ENCODE data around the gene PHACTR1.

PHACTR1 gene

GRCh38 chr6:13275435-13275989 lies 558.9 kb downstream of the PHACTR1 start:
- DNase-seq, result no peak

GRCh38 chr6:13277231-13277630 lies 560.7 kb downstream of the PHACTR1 start:
- DNase-seq, result no peak

- no peak for DNase-seq
Observed at GRCh38 chr6:13278164-13278563, 561.6 kb downstream of the PHACTR1 start.

- no peak for DNase-seq
Observed at GRCh38 chr6:13278991-13279390, 562.4 kb downstream of the PHACTR1 start.

- DNase-seq, result no peak
Observed at GRCh38 chr6:13280254-13280653, 563.7 kb downstream of the PHACTR1 start.

- DNase-seq, result no peak
Observed at GRCh38 chr6:13281686-13282085, 565.1 kb downstream of the PHACTR1 start.

GRCh38 chr6:13282393-13283069 lies 566.0 kb downstream of the PHACTR1 start:
- DNase-seq, result no peak

- DNase-seq, result no peak
Observed at GRCh38 chr6:13283331-13283730, 566.8 kb downstream of the PHACTR1 start.

GRCh38 chr6:13284646-13285045 lies 568.1 kb downstream of the PHACTR1 start:
- no peak for DNase-seq

- no peak for DNase-seq
Observed at GRCh38 chr6:13285705-13286104, 569.1 kb downstream of the PHACTR1 start.

- DNase-seq, result no peak
Observed at GRCh38 chr6:13286181-13286580, 569.6 kb downstream of the PHACTR1 start.

GRCh38 chr6:13287104-13287503 lies 570.5 kb downstream of the PHACTR1 start:
- no peak for DNase-seq

- no peak for DNase-seq
Observed at GRCh38 chr6:13288481-13288880, 571.9 kb downstream of the PHACTR1 start.

GRCh38 chr6:13288969-13289391 lies 572.4 kb downstream of the PHACTR1 start:
- DNase-seq, result no peak

GRCh38 chr6:13289789-13290318 lies 573.3 kb downstream of the PHACTR1 start:
- DNase-seq, result no peak

GRCh38 chr6:13290335-13290734 lies 573.8 kb downstream of the PHACTR1 start:
- no peak for DNase-seq

GRCh38 chr6:13292774-13293173 lies 576.2 kb downstream of the PHACTR1 start:
- no peak for DNase-seq

GRCh38 chr6:13294499-13295069 lies 578.0 kb downstream of the PHACTR1 start:
- DNase-seq, result no peak

GRCh38 chr6:13295576-13295975 lies 579.0 kb downstream of the PHACTR1 start:
- DNase-seq, result no peak

- DNase-seq, result no peak
Observed at GRCh38 chr6:13296536-13296997, 580.0 kb downstream of the PHACTR1 start.

- DNase-seq, result no peak
Observed at GRCh38 chr6:13297391-13297790, 580.8 kb downstream of the PHACTR1 start.

GRCh38 chr6:13298446-13298845 lies 581.9 kb downstream of the PHACTR1 start:
- DNase-seq, result no peak

- no peak for DNase-seq
Observed at GRCh38 chr6:13299403-13299821, 582.8 kb downstream of the PHACTR1 start.

GRCh38 chr6:13299918-13300317 lies 583.4 kb downstream of the PHACTR1 start:
- no peak for DNase-seq

All from activated naive CD4-positive, alpha-beta T cell treated with Interleukin-2 at 50 U/mL for 16 hours (primary cell).